OCI-LY1 (cell line): ENCODE results near the gene CCNDBP1.

Experiments used
- EZH2 ChIP-seq: fragments of 200-600 bp; sonication (generic), shearing (Covaris generic); IDR thresholded peaks from 2 replicates; pipeline ENCODE4 v1.8.0; 2017; ENCODE audit warnings: borderline replicate concordance, mixed run types, mild to moderate bottlenecking, antibody characterized with exemption, low read length, moderate library complexity, mixed read lengths
- TF ChIP-seq, protein P1 (sequence below): fragments of 200-600 bp; sonication (generic), shearing (Covaris generic); IDR thresholded peaks from 2 replicates; pipeline ENCODE4 v1.5.1; 2017; ENCODE audit warnings: mild to moderate bottlenecking, antibody characterized with exemption, low read length, moderate library complexity, mixed read lengths

DNA sequence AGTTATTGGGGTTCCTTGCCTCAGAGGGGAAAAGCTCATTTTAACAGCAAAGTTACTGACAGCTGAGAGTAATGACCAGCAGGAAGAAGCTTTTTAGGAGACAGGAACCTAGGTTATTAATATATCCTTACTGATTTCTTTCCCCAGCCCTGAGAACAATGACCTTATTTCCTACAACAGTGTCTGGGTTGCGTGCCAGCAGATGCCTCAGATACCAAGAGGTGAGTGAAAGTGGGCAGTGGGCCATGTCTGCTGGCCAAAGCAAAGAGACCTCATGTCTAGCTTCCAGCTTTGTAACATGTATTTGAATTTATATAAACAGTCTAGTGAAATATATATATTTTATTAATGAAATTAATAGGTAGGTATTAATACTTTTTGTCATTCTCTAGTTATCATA is 5.0 kb downstream of the CCNDBP1 start:
- TF ChIP-seq, protein P1, sequence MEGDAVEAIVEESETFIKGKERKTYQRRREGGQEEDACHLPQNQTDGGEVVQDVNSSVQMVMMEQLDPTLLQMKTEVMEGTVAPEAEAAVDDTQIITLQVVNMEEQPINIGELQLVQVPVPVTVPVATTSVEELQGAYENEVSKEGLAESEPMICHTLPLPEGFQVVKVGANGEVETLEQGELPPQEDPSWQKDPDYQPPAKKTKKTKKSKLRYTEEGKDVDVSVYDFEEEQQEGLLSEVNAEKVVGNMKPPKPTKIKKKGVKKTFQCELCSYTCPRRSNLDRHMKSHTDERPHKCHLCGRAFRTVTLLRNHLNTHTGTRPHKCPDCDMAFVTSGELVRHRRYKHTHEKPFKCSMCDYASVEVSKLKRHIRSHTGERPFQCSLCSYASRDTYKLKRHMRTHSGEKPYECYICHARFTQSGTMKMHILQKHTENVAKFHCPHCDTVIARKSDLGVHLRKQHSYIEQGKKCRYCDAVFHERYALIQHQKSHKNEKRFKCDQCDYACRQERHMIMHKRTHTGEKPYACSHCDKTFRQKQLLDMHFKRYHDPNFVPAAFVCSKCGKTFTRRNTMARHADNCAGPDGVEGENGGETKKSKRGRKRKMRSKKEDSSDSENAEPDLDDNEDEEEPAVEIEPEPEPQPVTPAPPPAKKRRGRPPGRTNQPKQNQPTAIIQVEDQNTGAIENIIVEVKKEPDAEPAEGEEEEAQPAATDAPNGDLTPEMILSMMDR, result no peak
- TF ChIP-seq EZH2, result no peak
